HepG2 (cell line): ENCODE results near the gene MMD2. TPM values are rescaled to one million over a fixed set of nuclear protein-coding genes. Genes with fewer than 3 reads are reported as not detected.

Experiments
- CCAR2 ChIP-seq: fragments of 200-400 bp; formaldehyde crosslinking; optimal IDR thresholded peaks from 2 replicates; pipeline ENCODE3; 2018; ENCODE audit warnings: low read depth, mild to moderate bottlenecking, low read length, moderate library complexity
- CHCHD3 ChIP-seq: sonication (generic); formaldehyde crosslinking; IDR thresholded peaks from 2 replicates; pipeline ENCODE4 v1.8.0; 2022; ENCODE audit warnings: mild to moderate bottlenecking, missing genetic modification reagents, moderate library complexity
- GMEB1 ChIP-seq: sonication (generic); formaldehyde crosslinking; IDR thresholded peaks from 2 replicates; pipeline ENCODE4 v1.5.1; 2020; ENCODE audit warnings: missing genetic modification reagents, mild to moderate bottlenecking, borderline replicate concordance
- HIVEP1 ChIP-seq: sonication (generic); formaldehyde crosslinking; IDR thresholded peaks from 2 replicates; pipeline ENCODE4 v1.4.0; 2020; ENCODE audit warnings: mild to moderate bottlenecking, missing genetic modification reagents
- HMGXB4 ChIP-seq, 2 experiments: sonication (generic) in 1 of 2; formaldehyde crosslinking in 1 of 2; IDR thresholded peaks; 2 replicates each; pipeline versions ENCODE4 v1.4.0 to v1.6.1; 2018 to 2020; ENCODE audit warnings: missing genetic modification reagents in 2 of 2, borderline replicate concordance in 1 of 2, low read depth in 1 of 2, mild to moderate bottlenecking in 1 of 2, missing biosample characterization in 1 of 2
- HOMEZ ChIP-seq: IDR thresholded peaks from 2 replicates; pipeline ENCODE4 v1.6.1; 2016; ENCODE audit warnings: low read depth
- MED1 ChIP-seq: sonication (generic); formaldehyde crosslinking; IDR thresholded peaks from 2 replicates; pipeline ENCODE4 v1.4.0; 2020; ENCODE audit warnings: missing genetic modification reagents
- MXD4 ChIP-seq: IDR thresholded peaks from 2 replicates; pipeline ENCODE4 v1.6.1; 2016; ENCODE audit warnings: mild to moderate bottlenecking, missing biosample characterization, missing genetic modification reagents
- ONECUT2 ChIP-seq: sonication (generic); formaldehyde crosslinking; IDR thresholded peaks from 2 replicates; pipeline ENCODE4 v1.4.0; 2020; ENCODE audit warnings: missing genetic modification reagents
- POLR2AphosphoS5 ChIP-seq: IDR thresholded peaks from 2 replicates; pipeline ENCODE4 v1.6.1; 2012; ENCODE audit warnings: low read depth, low read length
- PRDM4 ChIP-seq: sonication (generic); formaldehyde crosslinking; IDR thresholded peaks from 2 replicates; pipeline ENCODE4 v1.9.0; 2021; ENCODE audit warnings: missing genetic modification reagents, borderline replicate concordance
- ZBTB33 ChIP-seq: sonication (generic); formaldehyde crosslinking; IDR thresholded peaks from 2 replicates; pipeline ENCODE4 v1.4.0; 2020; ENCODE audit warnings: missing genetic modification reagents
- ZBTB7B ChIP-seq: sonication (generic); formaldehyde crosslinking; IDR thresholded peaks from 2 replicates; pipeline ENCODE4 v1.4.0; 2020; ENCODE audit warnings: missing genetic modification reagents
- ZMYM3 ChIP-seq: sonication (generic); formaldehyde crosslinking; IDR thresholded peaks from 2 replicates; pipeline ENCODE4 v1.5.1; 2020; ENCODE audit warnings: mild to moderate bottlenecking, missing genetic modification reagents
- ZNF260 ChIP-seq: sonication (generic); formaldehyde crosslinking; IDR thresholded peaks from 2 replicates; pipeline ENCODE4 v1.4.0; 2020; ENCODE audit warnings: missing genetic modification reagents, low read depth, mild to moderate bottlenecking, borderline replicate concordance
- ZNF841 ChIP-seq: sonication (generic); formaldehyde crosslinking; IDR thresholded peaks from 2 replicates; pipeline ENCODE4 v1.8.1; 2023; ENCODE audit warnings: missing genetic modification reagents, borderline replicate concordance
- ZSCAN9 ChIP-seq: IDR thresholded peaks from 2 replicates; pipeline ENCODE4 v1.6.1; 2016; ENCODE audit warnings: borderline replicate concordance
- polyA plus RNA-seq, 8 experiments: library from polyadenylated mRNA; depleted of rRNA in 3 of 8; stranded (reverse) in 7 of 8; unstranded in 1 of 8; fragments of >200 nt; fragmentation: Illumina TruSeq in 4 of 8; extraction: Trizol in 4 of 8; gene quantifications; 2 replicates each; pipeline versions ENCODE4 v1.2.1 to v1.2.3, GENCODE V29; 2011 to 2016; ENCODE audit warnings: low read depth in 4 of 8, missing spikeins in 1 of 8, mixed read lengths in 1 of 8; ENCODE audit not compliant: insufficient read depth in 1 of 8
- total RNA-seq, 5 experiments: library from RNA; depleted of rRNA; stranded (reverse); fragments of >200 nt; fragmentation: Illumina TruSeq; extraction: Trizol; gene quantifications; 2 replicates each; pipeline ENCODE4 v1.2.3, GENCODE V29; 2016; ENCODE audit warnings: low read depth in 1 of 5

The MMD2 gene
- total and polyA plus RNA-seq, 2 of the 13 experiments (the other 11 are each of a cell fraction or from before 2014, with no cell fraction given) = not detected

- no peak for TF ChIP-seq PRDM4 (CRISPR knock-in tag)
- no peak for TF ChIP-seq CCAR2
- peak; percentile 86 for TF ChIP-seq POLR2AphosphoS5
- TF ChIP-seq ZMYM3 (CRISPR knock-in tag) = peak; percentile 44; the same call in 1 of the 2 replicates
- TF ChIP-seq GMEB1 (CRISPR knock-in tag) = peak; percentile 67; the same call in 1 of the 2 replicates
- TF ChIP-seq ZNF841 = no peak
- 0 out of 2 replicates have a peak, but pooled peaks have one; percentile 4 for TF ChIP-seq CHCHD3 (CRISPR knock-in tag)
- TF ChIP-seq ZBTB33 (CRISPR knock-in tag) = peak; percentile 55; the same call in 1 of the 2 replicates
- TF ChIP-seq MED1 (CRISPR knock-in tag) = peak; percentile 46; the same call in 1 of the 2 replicates
- peak; percentile 45; the same call in 1 of the 2 replicates for TF ChIP-seq MXD4
- TF ChIP-seq ZBTB7B = peak; percentile 61; the same call in 1 of the 2 replicates
- no peak for TF ChIP-seq HIVEP1 (CRISPR knock-in tag)
- no peak for TF ChIP-seq ZNF260 (CRISPR knock-in tag)
- TF ChIP-seq HMGXB4 (CRISPR knock-in tag; IDR thresholded peaks at IDR 0.05; ENCODE audit: borderline replicate concordance in 1 of 2, low read depth in 1 of 2) = peak; percentile 96
- no peak for TF ChIP-seq ZSCAN9 (CRISPR knock-in tag)
- TF ChIP-seq ONECUT2 (CRISPR knock-in tag) = no peak
- TF ChIP-seq HOMEZ (CRISPR knock-in tag) = peak; percentile 83
Measured at GRCh38 chr7:4973728-4974198, 14.8 kb upstream of the MMD2 start (continued).
